ES-I3 (cell line): ENCODE results near the gene SLC15A3.

Experiments
- H3K36me3 ChIP-seq: 2 replicates; pipeline ENCODE4 v1.6.1; 2013; ENCODE audit warnings: mild to moderate bottlenecking, low read length, control low read depth, moderate library complexity; ENCODE audit not compliant: insufficient read depth
- H3K4me1 ChIP-seq: 2 replicates; pipeline ENCODE4 v1.6.1; 2013; ENCODE audit warnings: mild to moderate bottlenecking, control low read depth, low read length; ENCODE audit not compliant: insufficient read depth
- H3K9ac ChIP-seq: 2 replicates; pipeline ENCODE4 v1.6.1; 2013; ENCODE audit warnings: low read depth, mild to moderate bottlenecking, low read length, moderate library complexity
- H3K9me3 ChIP-seq: 2 replicates; pipeline ENCODE4 v1.6.1; 2013; ENCODE audit warnings: mild to moderate bottlenecking, low read length, moderate library complexity; ENCODE audit not compliant: control insufficient read depth, insufficient read depth

SLC15A3 gene

DNA sequence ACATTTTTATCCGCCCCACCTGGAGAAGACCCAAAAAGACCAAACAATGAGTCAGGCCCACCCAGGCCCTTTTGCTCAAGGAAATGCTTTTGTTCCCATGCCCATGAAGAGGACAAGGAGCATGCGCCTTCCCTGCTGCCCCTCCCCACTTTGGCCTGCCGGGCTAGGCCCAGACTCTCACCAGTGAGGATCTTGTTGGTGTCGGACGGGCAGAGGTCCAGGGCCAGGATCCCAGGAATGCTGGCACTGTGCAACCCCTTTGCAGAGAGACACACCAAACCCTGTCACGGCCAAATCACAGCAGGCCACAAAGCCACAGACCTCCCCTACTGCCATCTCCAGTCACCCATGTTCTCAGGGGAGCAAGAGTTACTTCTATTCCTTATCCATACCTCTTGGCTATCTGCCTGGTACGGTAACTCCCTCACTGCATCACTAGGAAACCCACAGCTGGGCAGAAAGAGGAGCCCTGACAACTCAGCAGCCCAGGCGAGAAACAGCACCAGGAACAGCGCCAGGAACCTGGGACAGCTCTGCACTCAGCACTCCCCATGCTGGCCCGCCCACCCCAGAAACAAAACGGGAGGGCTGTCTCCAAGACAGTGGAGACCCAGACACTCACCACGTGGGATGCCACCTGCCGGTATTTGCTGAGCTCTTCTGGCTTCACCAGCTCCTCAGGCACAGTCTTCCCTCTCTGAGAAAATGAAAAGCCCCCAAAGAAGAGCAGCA lies 51.1 kb downstream of the SLC15A3 start:
- H3K4me1 ChIP-seq = 0 out of 2 replicates have a peak, but pooled peaks cover 4% of the 10 kb centered on the region
- H3K9me3 ChIP-seq = no peaks in the 10 kb centered on the region
- H3K9ac ChIP-seq = no peak overlapping the region
- H3K36me3 ChIP-seq = peaks cover 37% of the 10 kb centered on the region

DNA sequence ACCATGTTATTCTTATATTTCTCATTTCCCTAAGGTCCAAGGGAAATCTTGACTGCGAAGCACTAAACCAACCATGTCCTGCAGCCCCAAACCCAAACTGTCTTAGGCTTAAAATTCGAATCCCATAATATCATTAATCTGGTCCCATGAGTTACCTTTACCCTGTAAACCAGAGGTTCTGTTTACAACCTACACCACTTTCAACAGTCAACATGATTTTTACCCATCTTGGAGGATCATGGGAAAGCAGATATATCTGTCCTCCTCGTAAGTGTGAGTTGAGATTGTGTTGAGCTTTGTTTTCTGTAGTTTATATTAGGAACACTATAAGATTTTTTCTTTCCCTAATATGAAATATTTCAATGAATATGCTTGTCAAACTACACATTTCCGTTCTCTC lies 52.0 kb downstream of the SLC15A3 start:
- Histone ChIP-seq H3K9me3 (no peaks in the 10 kb centered on the region), H3K36me3 (peaks cover 38% of the 10 kb centered on the region), H3K9ac (no peak overlapping the region), H3K4me1 (0 out of 2 replicates have a peak, but pooled peaks cover 4% of the 10 kb centered on the region)

DNA sequence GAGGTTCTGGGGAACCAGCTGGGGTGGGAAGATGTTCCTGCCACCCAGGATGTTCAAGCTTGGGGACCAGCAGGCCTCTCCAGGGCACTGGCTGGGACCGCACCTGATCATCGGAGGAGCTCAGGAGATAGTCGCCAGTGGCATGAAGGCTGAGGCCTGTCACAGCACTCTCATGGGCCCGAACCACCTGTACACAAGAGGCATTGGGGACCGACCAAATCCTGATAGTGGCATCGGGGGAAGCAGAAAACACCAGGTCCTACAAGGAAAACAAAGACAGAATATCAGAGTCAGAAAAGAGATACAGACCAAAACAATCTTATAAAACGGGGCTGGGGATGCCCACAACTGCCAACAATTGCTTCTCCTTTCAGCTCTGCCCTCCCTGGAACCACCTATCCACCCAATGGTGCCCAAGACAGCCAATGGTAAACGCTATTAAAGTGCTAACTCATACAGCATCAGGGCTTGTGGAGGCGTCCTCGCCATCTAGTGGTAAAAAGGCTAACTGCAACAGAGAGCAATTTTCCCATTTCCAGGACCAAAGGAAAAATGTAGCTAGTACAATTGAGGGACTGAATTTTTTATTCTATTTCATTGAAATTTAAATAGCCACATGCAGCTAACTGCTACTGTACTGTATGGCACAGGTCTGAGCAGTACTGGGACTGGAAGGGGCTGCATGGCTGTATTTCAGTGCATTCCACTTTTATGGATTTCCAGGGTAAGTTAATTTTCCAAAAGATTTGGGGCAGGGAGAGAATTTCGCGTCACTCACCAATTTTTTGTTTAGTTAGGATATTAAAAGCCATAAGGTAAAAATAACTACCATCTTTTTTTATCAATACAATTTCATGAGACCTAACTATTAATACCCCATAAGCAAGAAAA lies 52.7 kb downstream of the SLC15A3 start:
- Histone ChIP-seq H3K36me3 (peaks cover 43% of the 10 kb centered on the region), H3K9me3 (no peaks in the 10 kb centered on the region), H3K9ac (no peak overlapping the region), H3K4me1 (no peaks in the 10 kb centered on the region)

DNA sequence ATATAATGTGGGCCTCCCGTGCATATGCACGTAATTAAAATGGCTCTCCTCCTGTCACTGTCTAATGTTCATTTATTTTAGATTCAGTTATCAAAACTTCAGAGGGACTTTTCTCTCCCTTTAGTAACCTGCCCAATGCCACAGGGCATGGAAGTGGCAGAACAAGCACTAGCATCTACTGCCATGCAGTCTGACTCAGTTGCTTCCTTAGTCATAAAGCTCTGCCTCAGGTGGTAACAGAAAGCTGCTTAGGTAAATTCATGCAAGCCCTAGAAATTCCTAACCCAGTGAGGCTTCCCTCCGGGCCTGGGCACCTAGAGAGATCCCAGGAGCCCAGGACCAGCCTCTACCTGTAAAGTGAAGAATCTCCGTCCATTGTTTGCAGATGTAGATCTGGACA lies 54.5 kb downstream of the SLC15A3 start:
- peaks cover 48% of the 10 kb centered on the region for H3K36me3 ChIP-seq
- no peaks in the 10 kb centered on the region for H3K4me1 ChIP-seq
- no peak overlapping the region for H3K9ac ChIP-seq
- no peaks in the 10 kb centered on the region for H3K9me3 ChIP-seq

DNA sequence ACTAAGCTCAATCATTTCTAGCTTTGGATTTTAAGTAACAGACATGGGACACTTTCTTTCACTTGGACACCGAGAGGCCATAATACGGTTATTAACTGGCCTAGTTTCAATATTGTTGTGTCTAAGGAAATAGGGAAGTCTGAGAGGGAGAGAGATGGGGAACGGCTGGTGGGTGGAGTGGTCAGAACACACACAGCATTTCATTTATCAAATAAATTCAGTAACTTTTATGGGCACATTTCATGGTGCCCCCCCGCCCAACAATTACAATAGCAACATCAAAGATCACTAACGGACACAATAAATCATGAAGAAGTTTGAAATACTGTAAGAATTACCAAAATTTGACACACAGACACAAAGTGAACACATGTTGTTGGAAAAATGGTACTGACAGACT lies 56.3 kb downstream of the SLC15A3 start:
- H3K4me1 ChIP-seq = no peaks in the 10 kb centered on the region
- H3K36me3 ChIP-seq = peaks cover 39% of the 10 kb centered on the region
- H3K9ac ChIP-seq = no peak overlapping the region
- H3K9me3 ChIP-seq = no peaks in the 10 kb centered on the region

DNA sequence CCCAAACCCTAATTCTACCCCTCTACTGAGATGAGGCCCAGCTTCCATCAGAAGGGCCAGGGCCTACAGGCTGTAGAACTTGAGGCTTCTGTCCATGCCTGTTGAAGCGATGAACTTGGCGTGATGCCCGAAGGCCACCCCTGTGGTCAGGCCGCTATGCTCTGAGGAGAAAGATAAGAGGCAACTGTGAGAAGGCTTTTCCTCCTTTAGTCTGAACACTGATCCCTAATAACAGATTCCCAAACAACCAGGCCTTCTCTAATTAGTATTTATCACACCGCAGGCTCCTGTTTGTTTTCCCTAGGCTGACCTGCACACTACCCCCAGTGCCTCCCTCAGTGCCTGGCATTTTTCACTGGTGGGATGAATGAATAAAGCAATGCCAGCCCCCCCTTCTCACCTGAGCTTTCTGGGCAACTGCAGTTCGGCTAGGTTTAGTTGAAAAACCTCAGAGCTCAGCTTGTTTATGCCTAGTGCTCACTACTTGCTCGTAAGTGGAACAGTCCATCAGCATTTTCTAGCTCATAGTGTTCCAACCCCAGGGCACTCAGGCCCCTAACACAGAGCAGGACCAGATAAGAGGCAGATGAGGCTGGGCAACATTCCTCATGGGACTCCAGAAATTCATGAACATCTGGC lies 60.8 kb downstream of the SLC15A3 start:
- Histone ChIP-seq H3K9ac (no peak overlapping the region), H3K9me3 (no peaks in the 10 kb centered on the region), H3K4me1 (no peaks in the 10 kb centered on the region), H3K36me3 (peaks cover 16% of the 10 kb centered on the region)

DNA sequence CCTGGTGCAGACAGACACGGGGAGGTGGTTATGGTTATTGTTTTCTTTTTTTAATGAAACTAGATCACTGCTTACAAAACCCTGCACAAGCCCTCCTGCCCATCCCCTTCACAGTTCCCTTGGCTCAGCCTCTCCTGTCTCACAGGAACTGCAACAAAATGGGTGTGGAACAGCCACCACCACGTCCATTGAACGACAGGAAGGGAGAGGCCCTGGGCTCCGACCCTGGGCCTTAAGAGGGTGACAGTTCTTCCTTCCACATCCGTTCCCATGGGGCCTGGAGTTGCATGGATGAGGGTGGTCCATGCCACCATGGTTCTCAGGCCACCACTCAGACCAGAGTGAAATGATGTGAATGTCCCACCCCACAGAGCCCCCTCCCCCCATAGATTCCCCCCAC lies 61.3 kb downstream of the SLC15A3 start:
- H3K9ac ChIP-seq = no peak overlapping the region
- H3K9me3 ChIP-seq = no peaks in the 10 kb centered on the region
- H3K36me3 ChIP-seq = peaks cover 16% of the 10 kb centered on the region; the same call in 1 of the 2 replicates
- H3K4me1 ChIP-seq = no peaks in the 10 kb centered on the region

DNA sequence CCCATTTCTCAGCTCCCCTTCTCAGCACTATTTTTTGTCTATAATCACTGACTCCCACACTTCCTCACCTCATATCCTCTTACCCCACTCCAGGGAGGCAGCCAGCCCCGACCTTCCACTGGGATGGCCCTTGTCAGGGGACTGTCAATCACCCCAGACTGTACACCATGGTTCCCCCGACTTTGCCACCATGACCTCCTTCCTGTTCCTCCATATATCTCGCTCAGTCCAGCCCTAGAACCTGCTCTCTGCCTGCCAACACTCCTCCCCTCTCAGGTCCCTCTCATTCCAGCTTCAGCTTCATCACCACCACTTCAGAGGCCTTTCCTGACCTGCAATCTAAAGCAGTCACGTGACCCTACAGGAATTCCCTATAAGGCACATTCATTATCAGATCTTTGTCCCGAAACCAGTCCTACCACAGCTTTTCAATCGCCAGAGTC lies 62.1 kb downstream of the SLC15A3 start:
- no peaks in the 10 kb centered on the region for H3K4me1 ChIP-seq
- H3K36me3 ChIP-seq = peaks cover 15% of the 10 kb centered on the region; the same call in 1 of the 2 replicates
- H3K9ac ChIP-seq = no peak overlapping the region
- no peaks in the 10 kb centered on the region for H3K9me3 ChIP-seq

DNA sequence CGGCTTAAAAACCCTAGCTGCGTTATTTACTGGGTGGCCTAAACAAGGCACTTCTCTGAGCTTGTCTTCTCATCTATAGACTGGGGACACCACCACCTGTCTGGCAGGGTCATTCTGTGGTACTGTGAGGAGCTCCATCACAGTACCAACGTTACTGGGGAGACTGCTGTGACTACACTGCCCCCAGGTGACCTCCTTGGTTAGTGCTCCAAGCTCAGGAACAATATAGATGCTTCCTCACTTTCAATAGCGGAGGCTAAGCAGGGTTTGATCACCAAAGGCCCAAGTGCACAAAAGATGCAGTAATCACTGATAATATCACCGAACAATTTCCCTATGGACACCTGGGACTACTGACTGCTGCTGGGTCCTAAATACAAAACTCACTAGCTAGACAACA lies 64.4 kb downstream of the SLC15A3 start:
- Histone ChIP-seq H3K36me3 (peaks cover 6% of the 10 kb centered on the region; the same call in 1 of the 2 replicates), H3K9ac (no peak overlapping the region), H3K9me3 (no peaks in the 10 kb centered on the region), H3K4me1 (no peaks in the 10 kb centered on the region)
